Kidney glomerular epithelial cell (primary cell): ENCODE data around the gene CCNG2.

Experiments used
- DNase-seq: peaks from one replicate; lab custom pipeline; 2025; lab: John Stamatoyannopoulos, UW

The CCNG2 gene

GRCh38 chr4:77177199-77177598 lies 20.2 kb downstream of the CCNG2 start:
- no peak for DNase-seq

- DNase-seq, result no peak
These were observed 21.6 kb downstream of the CCNG2 start for GRCh38 chr4:77178560-77178959.

GRCh38 chr4:77179519-77179918 lies 22.5 kb downstream of the CCNG2 start:
- no peak for DNase-seq

GRCh38 chr4:77181720-77182119 lies 24.7 kb downstream of the CCNG2 start:
- no peak for DNase-seq

GRCh38 chr4:77183777-77184420 lies 26.9 kb downstream of the CCNG2 start:
- no peak for DNase-seq

GRCh38 chr4:77184974-77185373 lies 28.0 kb downstream of the CCNG2 start:
- no peak for DNase-seq

- DNase-seq, result no peak
These were observed 28.7 kb downstream of the CCNG2 start for GRCh38 chr4:77185686-77186085.

- no peak for DNase-seq
These were observed 30.3 kb downstream of the CCNG2 start for GRCh38 chr4:77187322-77187721.

- DNase-seq, result no peak
These were observed 31.7 kb downstream of the CCNG2 start for GRCh38 chr4:77188498-77189220.

GRCh38 chr4:77189412-77189811 lies 32.4 kb downstream of the CCNG2 start:
- no peak for DNase-seq

- peak; percentile 24 for DNase-seq
These were observed 33.0 kb downstream of the CCNG2 start for GRCh38 chr4:77190053-77190452.

- no peak for DNase-seq
These were observed 36.0 kb downstream of the CCNG2 start for GRCh38 chr4:77193046-77193445.

GRCh38 chr4:77193511-77194102 lies 36.6 kb downstream of the CCNG2 start:
- DNase-seq, result no peak

GRCh38 chr4:77194366-77194765 lies 37.4 kb downstream of the CCNG2 start:
- no peak for DNase-seq

- DNase-seq, result no peak
These were observed 38.0 kb downstream of the CCNG2 start for GRCh38 chr4:77194989-77195388.

GRCh38 chr4:77196866-77197265 lies 39.9 kb downstream of the CCNG2 start:
- DNase-seq, result no peak

GRCh38 chr4:77197361-77197760 lies 40.4 kb downstream of the CCNG2 start:
- DNase-seq, result no peak

- no peak for DNase-seq
These were observed 40.8 kb downstream of the CCNG2 start for GRCh38 chr4:77197831-77198230.

- no peak for DNase-seq
These were observed 42.3 kb downstream of the CCNG2 start for GRCh38 chr4:77199276-77199675.

GRCh38 chr4:77199701-77200100 lies 42.7 kb downstream of the CCNG2 start:
- DNase-seq, result no peak

GRCh38 chr4:77201343-77201742 lies 44.3 kb downstream of the CCNG2 start:
- no peak for DNase-seq

GRCh38 chr4:77201857-77202256 lies 44.9 kb downstream of the CCNG2 start:
- DNase-seq, result no peak

GRCh38 chr4:77202491-77202890 lies 45.5 kb downstream of the CCNG2 start:
- no peak for DNase-seq
